HepG2 (cell line): ENCODE results near the gene NALCN. TPM values are rescaled to one million over a fixed set of nuclear protein-coding genes. Genes with fewer than 3 reads are reported as not detected.

Experiments
- ATAC-seq: fragments of 200-7000 bp; cut with Tn5 transposase; 3 replicates; pipeline ENCODE4 v1.9.1; 2020; ENCODE audit warnings: mild to moderate bottlenecking, moderate library complexity
- BruUV-seq: library from RNA; stranded (reverse); fragments of 400-500 nt; replicated peaks from 2 replicates; lab custom pipeline; 2021; lab: Mats Ljungman, UMichigan
- CTCF ChIA-PET: fragments of 300-600 bp; formaldehyde crosslinking; extraction: SDS; loops from one replicate; lab custom pipeline; 2021; ENCODE audit warnings: low total read pairs, inconsistent platforms, low intra/inter-chr PET ratio; lab: Yijun Ruan, JAX
- POLR2A ChIA-PET: fragments of 350-600 bp; sonication (Branson Sonifier 250); formaldehyde crosslinking; loops from one replicate; lab custom pipeline; 2020; ENCODE audit warnings: antibody characterized with exemption, inconsistent platforms; lab: Yijun Ruan, JAX
- DNase-seq: peaks from one replicate; pipeline ENCODE4 v3.0.0-alpha.2; 2015; ENCODE audit warnings: low spot score
- FAIRE-seq: peaks from 3 replicates; lab custom pipeline; 2011; peaks lifted over from hg19 to GRCh38; lab: Jason Lieb, UNC
- H2AFZ ChIP-seq: one replicate; pipeline ENCODE4 v1.6.1; 2011; ENCODE audit warnings: low read length, inconsistent platforms
- H3K27ac ChIP-seq: fragments of 300-600 bp; 3 replicates; pipeline ENCODE4 v1.8.0; 2011; ENCODE audit warnings: mixed run types, mild to moderate bottlenecking, mixed read lengths, low read length, inconsistent platforms; ENCODE audit not compliant: insufficient read depth; ENCODE audit errors: extremely low read length
- H3K27me3 ChIP-seq, 2 experiments: fragments of 200-600 bp in 1 of 2; 2 replicates in 1 of 2; 3 replicates in 1 of 2; pipeline versions ENCODE4 v1.6.0 to v1.8.0; 2011; ENCODE audit warnings: low read length in 2 of 2, mild to moderate bottlenecking in 2 of 2, moderate library complexity in 2 of 2, inconsistent platforms in 1 of 2; ENCODE audit not compliant: insufficient read depth in 2 of 2, control insufficient read depth in 1 of 2
- H3K36me3 ChIP-seq, 2 experiments: fragments of 200-600 bp in 1 of 2; replicated peaks in 1 of 2; 2 replicates in 1 of 2; 3 replicates in 1 of 2; pipeline versions ENCODE4 v1.5.1 to v1.8.0; 2011; ENCODE audit warnings: low read length in 2 of 2, inconsistent platforms in 1 of 2; ENCODE audit not compliant: insufficient read depth in 2 of 2, control insufficient read depth in 1 of 2
- H3K4me1 ChIP-seq: 2 replicates; pipeline ENCODE4 v1.5.1; 2012; ENCODE audit warnings: low read length, inconsistent platforms; ENCODE audit not compliant: insufficient read depth
- H3K4me2 ChIP-seq: 2 replicates; pipeline ENCODE4 v1.6.0; 2011; ENCODE audit warnings: low read depth, low read length, inconsistent platforms
- H3K4me3 ChIP-seq, 3 experiments: fragments of 200-600 bp in 1 of 3; sonication (generic), shearing (Covaris generic) in 1 of 3; replicated peaks in 1 of 3; 2 replicates each; pipeline ENCODE4 v1.5.1; 2011 to 2016; ENCODE audit warnings: low read length in 3 of 3, inconsistent platforms in 2 of 3, low read depth in 2 of 3, mild to moderate bottlenecking in 2 of 3, control low read depth in 1 of 3, mixed read lengths in 1 of 3; ENCODE audit not compliant: insufficient read depth in 1 of 3
- H3K79me2 ChIP-seq: one replicate; pipeline ENCODE4 v1.6.1; 2011; ENCODE audit warnings: low read length, inconsistent platforms; ENCODE audit not compliant: insufficient read depth
- H3K9ac ChIP-seq: 2 replicates; pipeline ENCODE4 v1.6.0; 2011; ENCODE audit warnings: mild to moderate bottlenecking, low read depth, low read length, inconsistent platforms; ENCODE audit not compliant: insufficient read depth
- H3K9me3 ChIP-seq: 2 replicates; pipeline ENCODE4 v1.5.1; 2012; ENCODE audit warnings: mild to moderate bottlenecking, low read length
- H4K20me1 ChIP-seq: 2 replicates; pipeline ENCODE4 v1.6.0; 2011; ENCODE audit warnings: inconsistent platforms, mild to moderate bottlenecking, low read length, moderate library complexity; ENCODE audit not compliant: insufficient read depth
- CBX5 ChIP-seq: sonication (generic); formaldehyde crosslinking; IDR thresholded peaks from 2 replicates; pipeline ENCODE4 v1.4.0; 2020; ENCODE audit warnings: missing genetic modification reagents, borderline replicate concordance
- DNMT1 ChIP-seq: sonication (generic); formaldehyde crosslinking; IDR thresholded peaks from 2 replicates; pipeline ENCODE4 v1.5.1; 2020; ENCODE audit warnings: mild to moderate bottlenecking, missing genetic modification reagents
- EHMT2 ChIP-seq: fragments of 200-600 bp; sonication (generic); IDR thresholded peaks from 2 replicates; pipeline ENCODE4 v1.7.0; 2017; ENCODE audit warnings: antibody characterized with exemption, low read depth, low read length, borderline replicate concordance
- ISL2 ChIP-seq: sonication (generic); formaldehyde crosslinking; IDR thresholded peaks from 2 replicates; pipeline ENCODE4 v1.5.0; 2020; ENCODE audit warnings: missing genetic modification reagents
- KDM1A ChIP-seq: IDR thresholded peaks from 2 replicates; pipeline ENCODE4 v1.6.1; 2016; ENCODE audit warnings: missing compliant biosample characterization
- KLF12 ChIP-seq: sonication (generic); formaldehyde crosslinking; IDR thresholded peaks from 2 replicates; pipeline ENCODE4 v1.4.0; 2020; ENCODE audit warnings: missing genetic modification reagents, borderline replicate concordance
- YEATS2 ChIP-seq: sonication (generic); formaldehyde crosslinking; IDR thresholded peaks from 2 replicates; pipeline ENCODE4 v1.4.0; 2020; ENCODE audit warnings: missing genetic modification reagents, borderline replicate concordance
- ZFY ChIP-seq: sonication (generic); formaldehyde crosslinking; IDR thresholded peaks from 2 replicates; pipeline ENCODE4 v1.4.0; 2020; ENCODE audit warnings: missing genetic modification reagents
- ZNF180 ChIP-seq: sonication (generic); formaldehyde crosslinking; IDR thresholded peaks from 2 replicates; pipeline ENCODE4 v1.4.0; 2020; ENCODE audit warnings: low read depth, missing genetic modification reagents, borderline replicate concordance
- ZNF460 ChIP-seq: sonication (generic); formaldehyde crosslinking; IDR thresholded peaks from 2 replicates; pipeline ENCODE4 v1.5.1; 2020; ENCODE audit warnings: missing genetic modification reagents, mild to moderate bottlenecking, borderline replicate concordance
- WGBS: methylation state at CpG from one replicate; pipeline ENCODE4 v1.1.6; 2017; ENCODE audit warnings: low lambda C conversion rate; 5-methylcytosine and 5-hydroxymethylcytosine counted together
- in situ Hi-C: cut with HindIII; loops from 2 replicates; pipeline ENCODE4 v1.10.0; 2017; ENCODE audit warnings: low pct_unique_long_range_greater_than_20kb; ENCODE audit not compliant: extremely low pct_ligation_motif_present
- intact Hi-C: fragments of 100-400 bp; cut with micrococcal nuclease; formaldehyde crosslinking; loops from one replicate; pipeline ENCODE4 v1.10.0; 2022; ENCODE audit not compliant: unreplicated experiment
- polyA plus RNA-seq, 8 experiments: library from polyadenylated mRNA; depleted of rRNA in 3 of 8; stranded (reverse) in 7 of 8; unstranded in 1 of 8; fragments of >200 nt; fragmentation: Illumina TruSeq in 4 of 8; extraction: Trizol in 4 of 8; gene quantifications; 2 replicates each; pipeline versions ENCODE4 v1.2.1 to v1.2.3, GENCODE V29; 2011 to 2016; ENCODE audit warnings: low read depth in 4 of 8, missing spikeins in 1 of 8, mixed read lengths in 1 of 8; ENCODE audit not compliant: insufficient read depth in 1 of 8
- total RNA-seq, 5 experiments: library from RNA; depleted of rRNA; stranded (reverse); fragments of >200 nt; fragmentation: Illumina TruSeq; extraction: Trizol; gene quantifications; 2 replicates each; pipeline ENCODE4 v1.2.3, GENCODE V29; 2016; ENCODE audit warnings: low read depth in 1 of 5
- TF ChIP-seq, protein P1 (sequence below): sonication (generic); formaldehyde crosslinking; IDR thresholded peaks from 2 replicates; pipeline ENCODE4 v1.8.0; 2022; ENCODE audit warnings: mild to moderate bottlenecking, missing genetic modification reagents; ENCODE audit not compliant: insufficient replicate concordance
- TF ChIP-seq, protein P2 (sequence below): sonication (generic); formaldehyde crosslinking; IDR thresholded peaks from 2 replicates; pipeline ENCODE4 v1.4.0; 2020; ENCODE audit warnings: mild to moderate bottlenecking, missing genetic modification reagents, borderline replicate concordance

Gene NALCN
- total and polyA plus RNA-seq, 2 of the 13 experiments (the other 11 are each of a cell fraction or from before 2014, with no cell fraction given), result not detected

DNA sequence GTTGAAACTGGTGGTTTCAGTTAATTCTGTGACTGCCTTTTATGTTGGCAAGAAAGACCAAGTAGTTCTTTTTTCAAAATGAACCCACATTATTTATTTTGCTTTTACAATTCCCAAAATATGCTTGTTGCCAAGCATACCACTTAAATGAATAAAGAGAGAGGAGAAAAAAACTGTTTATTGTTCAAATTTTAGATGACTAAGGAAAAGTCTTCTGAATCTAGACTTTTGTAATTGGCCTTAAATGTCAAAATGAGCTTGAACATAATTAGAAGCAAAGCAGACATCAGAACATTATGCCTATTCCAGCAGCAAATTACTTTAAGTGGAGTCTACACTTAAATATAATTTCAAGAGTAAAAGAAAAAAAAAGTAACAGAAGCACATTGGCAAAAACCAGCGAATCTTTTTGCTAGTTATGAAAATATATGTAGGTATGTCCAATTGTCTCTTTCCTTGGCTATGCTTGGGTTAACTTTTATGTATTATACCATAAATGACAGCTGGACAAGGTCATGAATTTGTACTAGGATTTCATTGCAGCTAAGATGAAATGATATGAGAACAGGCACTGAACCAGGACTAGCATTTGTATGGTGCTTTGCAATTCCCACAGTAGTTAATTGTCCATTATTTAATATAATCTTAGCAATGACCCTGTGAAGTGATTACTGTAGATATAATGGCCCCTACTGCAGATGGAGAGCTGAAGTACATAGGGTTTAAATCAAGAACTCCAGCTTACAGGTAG, 211.9 kb downstream of the NALCN start:
- Histone ChIP-seq H2AFZ (no peak overlapping the region), H3K36me3 (no peaks in the 10 kb centered on the region), H3K4me2 (no peak overlapping the region), H4K20me1 (no peaks in the 10 kb centered on the region), H3K4me3 (no peak overlapping the region), H3K79me2 (no peaks in the 10 kb centered on the region)
- ATAC-seq (no peak), DNase-seq (no peak), FAIRE-seq (no peak)
- intact Hi-C loops, result no loop called here
- WGBS, result 7% methylated on average over 1 of the region's 1 CpG
- no peak for TF ChIP-seq DNMT1
- TF ChIP-seq, protein P1, sequence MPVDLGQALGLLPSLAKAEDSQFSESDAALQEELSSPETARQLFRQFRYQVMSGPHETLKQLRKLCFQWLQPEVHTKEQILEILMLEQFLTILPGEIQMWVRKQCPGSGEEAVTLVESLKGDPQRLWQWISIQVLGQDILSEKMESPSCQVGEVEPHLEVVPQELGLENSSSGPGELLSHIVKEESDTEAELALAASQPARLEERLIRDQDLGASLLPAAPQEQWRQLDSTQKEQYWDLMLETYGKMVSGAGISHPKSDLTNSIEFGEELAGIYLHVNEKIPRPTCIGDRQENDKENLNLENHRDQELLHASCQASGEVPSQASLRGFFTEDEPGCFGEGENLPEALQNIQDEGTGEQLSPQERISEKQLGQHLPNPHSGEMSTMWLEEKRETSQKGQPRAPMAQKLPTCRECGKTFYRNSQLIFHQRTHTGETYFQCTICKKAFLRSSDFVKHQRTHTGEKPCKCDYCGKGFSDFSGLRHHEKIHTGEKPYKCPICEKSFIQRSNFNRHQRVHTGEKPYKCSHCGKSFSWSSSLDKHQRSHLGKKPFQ, result no peak
- TF ChIP-seq ZNF180 (CRISPR knock-in tag), result no peak
- TF ChIP-seq KLF12 (CRISPR knock-in tag), result no peak
- TF ChIP-seq ZNF460 (CRISPR knock-in tag), result no peak
- no peak for TF ChIP-seq YEATS2 (CRISPR knock-in tag)
- TF ChIP-seq ISL2 (CRISPR knock-in tag), result no peak
- no peak for TF ChIP-seq KDM1A
- TF ChIP-seq, protein P2, sequence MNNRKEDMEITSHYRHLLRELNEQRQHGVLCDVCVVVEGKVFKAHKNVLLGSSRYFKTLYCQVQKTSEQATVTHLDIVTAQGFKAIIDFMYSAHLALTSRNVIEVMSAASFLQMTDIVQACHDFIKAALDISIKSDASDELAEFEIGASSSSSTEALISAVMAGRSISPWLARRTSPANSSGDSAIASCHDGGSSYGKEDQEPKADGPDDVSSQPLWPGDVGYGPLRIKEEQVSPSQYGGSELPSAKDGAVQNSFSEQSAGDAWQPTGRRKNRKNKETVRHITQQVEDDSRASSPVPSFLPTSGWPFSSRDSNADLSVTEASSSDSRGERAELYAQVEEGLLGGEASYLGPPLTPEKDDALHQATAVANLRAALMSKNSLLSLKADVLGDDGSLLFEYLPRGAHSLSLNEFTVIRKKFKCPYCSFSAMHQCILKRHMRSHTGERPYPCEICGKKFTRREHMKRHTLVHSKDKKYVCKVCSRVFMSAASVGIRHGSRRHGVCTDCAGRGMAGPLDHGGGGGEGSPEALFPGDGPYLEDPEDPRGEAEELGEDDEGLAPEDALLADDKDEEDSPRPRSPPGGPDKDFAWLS (CRISPR knock-in tag), result no peak
- TF ChIP-seq ZFY (CRISPR knock-in tag), result no peak
- no peak for TF ChIP-seq EHMT2
- TF ChIP-seq CBX5 (CRISPR knock-in tag), result no peak
- TF ChIP-seq, all 625 proteins: peak for 0
- CTCF ChIA-PET, result no interaction called here
- POLR2A ChIA-PET, result no interaction called here
- no peaks in the 10 kb centered on the region for H3K4me1 ChIP-seq
- H3K27me3 ChIP-seq, result no peaks in the 10 kb centered on the region
- no peak overlapping the region for H3K27ac ChIP-seq
- no TSS peak for BruUV-seq
- no peak overlapping the region for H3K9ac ChIP-seq
- no peaks in the 10 kb centered on the region for H3K9me3 ChIP-seq
- in situ Hi-C loops, result no loop called here
